K562 (cell line): Measurements from ENCODE around the gene OR6Y1. TPM values are rescaled to one million over a fixed set of nuclear protein-coding genes. Genes with fewer than 3 reads are reported as not detected.
A peak's percentile ranks its signal among the peaks of the same experiment; 100 is the strongest.

ENCODE experiments used
- ADNP ChIP-seq: fragments of 200-800 bp; sonication (Bioruptor generic); IDR thresholded peaks from 2 replicates; pipeline ENCODE4 v1.6.1; 2016; ENCODE audit warnings: missing genetic modification characterization, missing compliant biosample characterization
- CEBPB ChIP-seq: fragments of 450-650 bp; IDR thresholded peaks from 2 replicates; pipeline ENCODE4 v1.6.1; 2016; ENCODE audit warnings: missing genetic modification characterization, missing compliant biosample characterization
- E2F8 ChIP-seq: fragments of 450-650 bp; IDR thresholded peaks from 2 replicates; pipeline ENCODE4 v1.7.1; 2018; ENCODE audit warnings: mild to moderate bottlenecking, low read depth; ENCODE audit not compliant: partially characterized antibody
- POLR2A ChIP-seq: fragments of 450-650 bp; conservative IDR thresholded peaks from 2 replicates; pipeline ENCODE4 v1.6.1; 2016
- THAP12 ChIP-seq: fragments of 250-450 bp; sonication (Bioruptor Pico); IDR thresholded peaks from 2 replicates; pipeline ENCODE4 v1.9.0; 2021; ENCODE audit warnings: mild to moderate bottlenecking, inconsistent platforms
- ZNF174 ChIP-seq: fragments of 250-450 bp; sonication (Bioruptor Pico); IDR thresholded peaks from 2 replicates; pipeline ENCODE4 v1.4.0; 2020; ENCODE audit warnings: mild to moderate bottlenecking
- ZNF584 ChIP-seq: fragments of 200-800 bp; sonication (Bioruptor generic); IDR thresholded peaks from 2 replicates; pipeline ENCODE4 v1.6.1; 2016; ENCODE audit warnings: low read depth, mild to moderate bottlenecking, missing genetic modification characterization, missing compliant biosample characterization
- ZNF766 ChIP-seq: fragments of 200-800 bp; sonication (Bioruptor generic); conservative IDR thresholded peaks from 2 replicates; pipeline ENCODE4 v1.6.1; 2016; ENCODE audit warnings: missing genetic modification characterization, missing compliant biosample characterization
- ZSCAN32 ChIP-seq: fragments of 450-650 bp; formaldehyde crosslinking; IDR thresholded peaks from 2 replicates; pipeline ENCODE4 v1.4.0; 2020; ENCODE audit warnings: mild to moderate bottlenecking, moderate library complexity
- polyA plus RNA-seq, 8 experiments: library from polyadenylated mRNA; depleted of rRNA in 4 of 8; stranded (reverse) in 5 of 8; unstranded in 3 of 8; fragments of >200 nt; fragmentation: Nextera tagmentation in 2 of 8; fragmentation: Illumina TruSeq in 1 of 8; extraction: Ambion mirVana in 2 of 8; extraction: Trizol in 1 of 8; gene quantifications; 2 replicates each; pipeline versions ENCODE4 v1.2.1 to v1.2.3, GENCODE V29; 2011 to 2014; ENCODE audit warnings: inconsistent platforms in 1 of 8, missing spikeins in 1 of 8
- total RNA-seq, 7 experiments: library from RNA; depleted of rRNA in 6 of 7; stranded (reverse); fragments of >200 nt in 6 of 7; fragmentation: Illumina TruSeq in 2 of 7; extraction: Trizol in 2 of 7; gene quantifications; 2 replicates each; pipeline versions ENCODE4 v1.2.1 to v1.2.3, GENCODE V29; 2011 to 2021; ENCODE audit warnings: low replicate concordance in 1 of 7

Gene OR6Y1
- total and polyA plus RNA-seq, 9 of the 15 experiments (the other 6 are each of a cell fraction or from before 2014, with no cell fraction given), result not detected

- TF ChIP-seq THAP12 (CRISPR knock-in tag) (no peak), ZNF174 (CRISPR knock-in tag) (no peak), ZNF766 (peak; percentile 64), ZNF584 (CRISPR knock-in tag) (no peak), ADNP (no peak), ZSCAN32 (CRISPR knock-in tag) (no peak), POLR2A (no peak), CEBPB (tag) (peak; percentile 34; the same call in 1 of the 2 replicates), E2F8 (no peak)
Measured at GRCh38 chr1:158537609-158538008, 16.6 kb downstream of the OR6Y1 start (continued).
